Hepatocyte (in vitro differentiated cells): ENCODE results near the gene SMIM24.

Source experiments
- EZH2 ChIP-seq: fragments of 200-600 bp; sonication (generic); IDR thresholded peaks from 2 replicates; pipeline ENCODE4 v1.6.1; 2016; ENCODE audit warnings: antibody characterized with exemption, mild to moderate bottlenecking, borderline replicate concordance
- EZH2phosphoT487 ChIP-seq: fragments of 200-600 bp; sonication (generic); IDR thresholded peaks from one replicate; pipeline ENCODE4 v1.6.1; 2018; ENCODE audit warnings: antibody characterized with exemption, mild to moderate bottlenecking, low read depth, moderate library complexity; ENCODE audit not compliant: unreplicated experiment, severe bottlenecking
- TF ChIP-seq, protein P1 (sequence below): fragments of 200-600 bp; sonication (generic); IDR thresholded peaks from 2 replicates; pipeline ENCODE4 v1.5.1; 2016; ENCODE audit warnings: antibody characterized with exemption, mild to moderate bottlenecking; ENCODE audit not compliant: poor library complexity

DNA sequence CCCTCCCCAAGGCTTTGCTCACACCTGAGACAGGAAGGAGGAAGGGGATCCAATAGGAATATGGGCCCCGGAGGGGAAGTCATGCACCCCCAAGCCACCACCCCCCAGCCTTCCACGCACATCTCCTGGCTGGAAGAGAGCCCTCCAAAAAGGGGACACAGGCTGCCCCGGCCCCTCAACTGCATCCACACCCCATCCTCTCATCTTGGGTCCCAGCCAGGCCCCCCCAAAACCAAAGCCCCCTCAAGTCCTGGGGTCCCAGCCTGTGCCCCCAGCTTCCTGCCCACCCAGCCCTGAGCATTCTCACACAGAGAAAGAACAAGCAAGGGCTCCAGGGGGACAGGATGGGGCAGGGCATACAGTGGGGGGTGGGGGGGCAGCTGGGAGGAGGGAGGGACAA lies 12.1 kb downstream of the SMIM24 start:
- TF ChIP-seq, protein P1, sequence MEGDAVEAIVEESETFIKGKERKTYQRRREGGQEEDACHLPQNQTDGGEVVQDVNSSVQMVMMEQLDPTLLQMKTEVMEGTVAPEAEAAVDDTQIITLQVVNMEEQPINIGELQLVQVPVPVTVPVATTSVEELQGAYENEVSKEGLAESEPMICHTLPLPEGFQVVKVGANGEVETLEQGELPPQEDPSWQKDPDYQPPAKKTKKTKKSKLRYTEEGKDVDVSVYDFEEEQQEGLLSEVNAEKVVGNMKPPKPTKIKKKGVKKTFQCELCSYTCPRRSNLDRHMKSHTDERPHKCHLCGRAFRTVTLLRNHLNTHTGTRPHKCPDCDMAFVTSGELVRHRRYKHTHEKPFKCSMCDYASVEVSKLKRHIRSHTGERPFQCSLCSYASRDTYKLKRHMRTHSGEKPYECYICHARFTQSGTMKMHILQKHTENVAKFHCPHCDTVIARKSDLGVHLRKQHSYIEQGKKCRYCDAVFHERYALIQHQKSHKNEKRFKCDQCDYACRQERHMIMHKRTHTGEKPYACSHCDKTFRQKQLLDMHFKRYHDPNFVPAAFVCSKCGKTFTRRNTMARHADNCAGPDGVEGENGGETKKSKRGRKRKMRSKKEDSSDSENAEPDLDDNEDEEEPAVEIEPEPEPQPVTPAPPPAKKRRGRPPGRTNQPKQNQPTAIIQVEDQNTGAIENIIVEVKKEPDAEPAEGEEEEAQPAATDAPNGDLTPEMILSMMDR, result no peak
- TF ChIP-seq EZH2 (no peak), EZH2phosphoT487 (no peak)
